Common myeloid progenitor, CD34-positive (primary cell): Measurements from ENCODE around the gene CPEB1.

Experiments
- CTCF ChIA-PET: fragments of 350-600 bp; sonication (Branson Sonifier 250); formaldehyde crosslinking; loops from one replicate; lab custom pipeline; 2021; ENCODE audit warnings: antibody characterized with exemption; lab: Charles Lee
- POLR2A ChIA-PET: fragments of 350-600 bp; sonication (Branson Sonifier 250); formaldehyde crosslinking; loops from one replicate; lab custom pipeline; 2021; ENCODE audit warnings: antibody characterized with exemption; lab: Charles Lee
- DNase-seq, 3 donors: peaks; one replicate each; pipeline versions ENCODE4 v3.0.0 to v3.0.0-alpha.2; 2013
- H3K27ac ChIP-seq, 2 experiments: 1 replicate in 1 of 2; 2 replicates in 1 of 2; pipeline ENCODE4 v1.7.0; 2013; ENCODE audit warnings: inconsistent platforms in 2 of 2, low read length in 2 of 2, mild to moderate bottlenecking in 2 of 2, low read depth in 1 of 2, moderate library complexity in 1 of 2; ENCODE audit not compliant: severe bottlenecking in 2 of 2, insufficient read depth in 1 of 2, poor library complexity in 1 of 2
- H3K27me3 ChIP-seq, 5 experiments: replicated peaks in 2 of 5; 1 replicate in 3 of 5; 2 replicates in 2 of 5; pipeline versions ENCODE4 v1.6.1 to v1.7.0; 2013; ENCODE audit warnings: low read length in 4 of 5, mild to moderate bottlenecking in 2 of 5, moderate library complexity in 2 of 5, inconsistent platforms in 1 of 5; ENCODE audit not compliant: insufficient read depth in 5 of 5, control insufficient read depth in 4 of 5
- H3K36me3 ChIP-seq, 4 experiments: 1 replicate in 2 of 4; 2 replicates in 2 of 4; pipeline versions ENCODE4 v1.6.1 to v1.7.0; 2013; ENCODE audit warnings: low read length in 3 of 4, control low read depth in 1 of 4, mild to moderate bottlenecking in 1 of 4; ENCODE audit not compliant: control insufficient read depth in 4 of 4, insufficient read depth in 4 of 4
- H3K4me1 ChIP-seq, 4 experiments: 1 replicate in 3 of 4; 2 replicates in 1 of 4; pipeline versions ENCODE4 v1.6.1 to v1.7.1; 2013; ENCODE audit warnings: low read length in 3 of 4, mild to moderate bottlenecking in 3 of 4, control low read depth in 1 of 4, inconsistent platforms in 1 of 4, moderate library complexity in 1 of 4; ENCODE audit not compliant: control insufficient read depth in 4 of 4, insufficient read depth in 4 of 4; ENCODE audit errors: control extremely low read depth in 1 of 4
- H3K4me3 ChIP-seq, 7 experiments: 1 replicate in 4 of 7; 2 replicates in 3 of 7; pipeline versions ENCODE4 v1.5.1 to v1.7.0; 2013; ENCODE audit warnings: mild to moderate bottlenecking in 7 of 7, low read length in 6 of 7, moderate library complexity in 6 of 7, inconsistent platforms in 2 of 7, low read depth in 2 of 7, control low read depth in 1 of 7; ENCODE audit not compliant: insufficient read depth in 4 of 7, control insufficient read depth in 1 of 7; ENCODE audit errors: extremely low read depth in 1 of 7
- H3K9me3 ChIP-seq, 5 experiments: 1 replicate in 4 of 5; 2 replicates in 1 of 5; pipeline versions ENCODE4 v1.6.1 to v1.7.1; 2013; ENCODE audit warnings: low read length in 4 of 5, mild to moderate bottlenecking in 2 of 5, inconsistent platforms in 1 of 5, low read depth in 1 of 5, moderate library complexity in 1 of 5; ENCODE audit not compliant: control insufficient read depth in 4 of 5, insufficient read depth in 2 of 5; ENCODE audit errors: control extremely low read depth in 1 of 5
- WGBS: methylation state at CpG from one replicate; pipeline ENCODE4 v1.1.5; 2013; ENCODE audit not compliant: insufficient coverage; 5-methylcytosine and 5-hydroxymethylcytosine counted together

Gene CPEB1

GRCh38 chr15:82679626-82680199 lies 32.5 kb upstream of the CPEB1 start:
- Histone ChIP-seq H3K4me3 (peak overlapping the region in 4 of 7 experiments; percentile 33 to 75 (median 56)), H3K4me1 (peaks cover 0 to 12% (median 8%) of the 10 kb centered on the region in 4 experiments), H3K9me3 (no peaks in the 10 kb centered on the region), H3K27ac (no peak overlapping the region), H3K27me3 (peaks cover 2 to 37% (median 13%) of the 10 kb centered on the region in 5 experiments), H3K36me3 (no peaks in the 10 kb centered on the region)
- no peak for DNase-seq
- ChIA-PET CTCF (interaction anchor here (0.7 kb wide), 1 partner anchor 176 kb away, joined by 3 read pairs; no protein-coding TSS in a partner anchor), POLR2A (no interaction called here)
- WGBS: 35% methylated on average over 17 of the region's 19 CpGs

DNA sequence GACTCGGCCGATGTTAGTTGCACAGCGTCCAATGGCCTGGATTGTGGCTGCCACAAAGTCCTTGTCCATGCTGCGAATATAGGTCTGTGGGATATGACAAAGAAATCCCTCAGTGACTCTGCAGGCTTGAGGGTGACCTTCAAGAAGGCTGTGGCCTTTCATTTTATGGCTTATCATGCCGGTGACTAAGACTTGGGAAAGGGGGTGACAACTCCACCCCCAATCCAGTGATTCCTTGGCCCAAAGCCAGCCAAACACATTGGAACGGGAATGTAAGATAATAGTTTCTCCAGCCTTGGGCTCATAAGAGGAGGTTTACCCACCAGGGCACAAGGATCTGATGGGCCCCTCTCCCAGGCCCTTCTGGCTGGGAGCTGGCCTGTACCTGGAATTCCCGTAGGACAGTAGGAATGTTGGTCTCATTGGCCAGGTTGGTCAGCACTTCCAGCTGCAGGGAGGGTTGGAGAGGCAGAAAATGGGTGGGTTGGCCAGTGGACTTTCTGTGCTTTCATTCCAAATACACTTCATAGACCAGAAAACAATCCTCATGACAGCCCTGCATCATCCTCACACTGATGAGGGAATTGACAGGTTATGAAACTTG lies 30.7 kb upstream of the CPEB1 start:
- 97% methylated on average over 6 of the region's 7 CpGs for WGBS
- no peaks in the 10 kb centered on the region for H3K36me3 ChIP-seq
- peaks cover 0 to 12% (median 8%) of the 10 kb centered on the region in 4 experiments for H3K4me1 ChIP-seq
- CTCF ChIA-PET: no interaction called here
- POLR2A ChIA-PET: no interaction called here
- DNase-seq: no peak
- H3K27me3 ChIP-seq: peaks cover 2 to 31% (median 14%) of the 10 kb centered on the region in 5 experiments
- no peak overlapping the region for H3K27ac ChIP-seq
- H3K9me3 ChIP-seq: no peaks in the 10 kb centered on the region
- H3K4me3 ChIP-seq: no peak overlapping the region

GRCh38 chr15:82674873-82675272 lies 27.7 kb upstream of the CPEB1 start:
- Histone ChIP-seq H3K27ac (no peak overlapping the region), H3K9me3 (no peaks in the 10 kb centered on the region), H3K36me3 (no peaks in the 10 kb centered on the region), H3K4me3 (no peak overlapping the region), H3K27me3 (peaks cover 0 to 14% (median 4%) of the 10 kb centered on the region in 5 experiments), H3K4me1 (peaks cover 0 to under 1% (median 0%) of the 10 kb centered on the region in 4 experiments)
- WGBS: 85% methylated on average over 2 of the region's 2 CpGs
- CTCF ChIA-PET: interaction anchor here (0.6 kb wide), 1 partner anchor 56 kb away, joined by 3 read pairs; no protein-coding TSS in a partner anchor
- POLR2A ChIA-PET: no interaction called here
- no peak for DNase-seq

GRCh38 chr15:82670699-82671098 lies 23.5 kb upstream of the CPEB1 start:
- Histone ChIP-seq H3K4me1 (no peaks in the 10 kb centered on the region), H3K36me3 (no peaks in the 10 kb centered on the region), H3K27me3 (peaks cover 0 to 7% (median 0%) of the 10 kb centered on the region in 5 experiments), H3K4me3 (no peak overlapping the region), H3K27ac (no peak overlapping the region), H3K9me3 (no peaks in the 10 kb centered on the region)
- ChIA-PET POLR2A (no interaction called here), CTCF (no interaction called here)
- DNase-seq: no peak
- WGBS: 100% methylated on average over 3 of the region's 4 CpGs

DNA sequence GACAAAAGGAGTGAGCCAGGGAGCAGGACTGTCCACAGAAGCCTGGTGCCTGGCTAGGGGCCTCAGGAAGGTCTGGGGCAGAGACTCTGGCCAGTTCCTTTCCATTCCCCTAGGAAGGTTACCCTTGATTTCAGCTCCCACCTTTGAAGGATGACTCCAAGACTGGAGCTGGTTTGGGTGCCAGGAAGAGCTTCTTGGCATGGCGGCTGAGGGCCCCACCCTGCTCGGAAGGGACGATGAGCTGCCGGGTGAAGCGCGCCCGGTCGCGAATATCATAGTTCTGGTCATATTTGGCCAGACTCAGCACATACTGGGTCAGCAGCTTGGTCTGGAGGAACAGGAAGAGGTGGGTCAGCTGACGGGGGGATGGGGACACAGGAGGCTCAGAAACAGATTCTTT lies 19.4 kb upstream of the CPEB1 start:
- POLR2A ChIA-PET: no interaction called here

GRCh38 chr15:82664021-82664420 lies 16.9 kb upstream of the CPEB1 start:
- WGBS: 89% methylated on average over 5 of the region's 5 CpGs
- no peaks in the 10 kb centered on the region for H3K9me3 ChIP-seq
- H3K4me1 ChIP-seq: no peaks in the 10 kb centered on the region
- CTCF ChIA-PET: no interaction called here
- no peak overlapping the region for H3K4me3 ChIP-seq
- DNase-seq: no peak
- peaks cover 0 to 6% (median 0%) of the 10 kb centered on the region in 5 experiments for H3K27me3 ChIP-seq
- POLR2A ChIA-PET: no interaction called here
- no peak overlapping the region for H3K27ac ChIP-seq
- no peaks in the 10 kb centered on the region for H3K36me3 ChIP-seq

More for the DNA sequence above, 19.4 kb upstream of the CPEB1 start:
- Histone ChIP-seq H3K4me1 (no peaks in the 10 kb centered on the region), H3K27ac (no peak overlapping the region), H3K4me3 (no peak overlapping the region), H3K27me3 (peaks cover 0 to 5% (median 0%) of the 10 kb centered on the region in 5 experiments), H3K9me3 (no peaks in the 10 kb centered on the region), H3K36me3 (no peaks in the 10 kb centered on the region)
- DNase-seq: no peak
- CTCF ChIA-PET: interaction anchor here (1.1 kb wide), 1 partner anchor 17 kb away, joined by 3 read pairs; no protein-coding TSS in a partner anchor
- 97% methylated on average over 7 of the region's 10 CpGs for WGBS

DNA sequence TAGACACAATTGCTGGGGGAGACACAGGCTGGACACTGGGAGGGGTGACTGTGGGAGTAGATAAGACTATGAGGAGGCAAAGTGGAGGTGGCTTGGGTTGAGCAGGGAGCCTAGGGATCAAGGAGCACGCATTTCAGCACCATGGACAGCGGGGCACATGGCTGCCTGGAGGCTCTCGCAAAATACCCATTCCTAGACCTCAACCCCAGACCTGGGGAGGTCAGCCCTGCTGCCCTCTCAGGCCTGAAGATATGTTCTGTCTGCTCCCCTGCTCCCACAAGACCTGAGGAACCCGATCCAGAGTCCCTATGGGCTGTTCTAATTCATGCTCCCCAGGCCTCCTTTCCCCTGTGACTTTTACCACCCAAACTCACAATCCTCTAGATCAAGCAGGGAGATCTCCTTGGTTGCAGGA lies 16.0 kb upstream of the CPEB1 start:
- 35% methylated on average over 2 of the region's 4 CpGs for WGBS
- ChIA-PET CTCF (no interaction called here), POLR2A (no interaction called here)
- no peaks in the 10 kb centered on the region for H3K9me3 ChIP-seq
- DNase-seq: peak; percentile 46 to 82 (median 80)
- no peak overlapping the region for H3K4me3 ChIP-seq
- H3K4me1 ChIP-seq: no peaks in the 10 kb centered on the region
- H3K27me3 ChIP-seq: peaks cover 0 to 3% (median 0%) of the 10 kb centered on the region in 5 experiments
- no peak overlapping the region for H3K27ac ChIP-seq
- no peaks in the 10 kb centered on the region for H3K36me3 ChIP-seq
